ENCODE data around the gene AK4.

Gene AK4

GRCh38 chr1:65277605-65278347, 129.8 kb downstream of the AK4 start:
- TF ChIP-seq TAF1 (IDR thresholded peaks at IDR 0.05; ENCODE audit: borderline replicate concordance, low read depth, low read length), result no peak
- TF ChIP-seq POLR2A (IDR thresholded peaks at IDR 0.05; ENCODE audit: low read depth, low read length), result no peak
- TF ChIP-seq POLR2AphosphoS5 (IDR thresholded peaks at IDR 0.05; ENCODE audit: low read depth, low read length), result no peak
- no peak for DNase-seq (ENCODE audit: insufficient read length)
- FAIRE-seq, result no peak

GRCh38 chr1:65278376-65279069, 130.5 kb downstream of the AK4 start:
- no peak for FAIRE-seq
- TF ChIP-seq POLR2A (IDR thresholded peaks at IDR 0.05; ENCODE audit: low read depth, low read length) (no peak), TAF1 (IDR thresholded peaks at IDR 0.05; ENCODE audit: borderline replicate concordance, low read depth, low read length) (no peak)
- no peak for DNase-seq (ENCODE audit: insufficient read length)

DNA sequence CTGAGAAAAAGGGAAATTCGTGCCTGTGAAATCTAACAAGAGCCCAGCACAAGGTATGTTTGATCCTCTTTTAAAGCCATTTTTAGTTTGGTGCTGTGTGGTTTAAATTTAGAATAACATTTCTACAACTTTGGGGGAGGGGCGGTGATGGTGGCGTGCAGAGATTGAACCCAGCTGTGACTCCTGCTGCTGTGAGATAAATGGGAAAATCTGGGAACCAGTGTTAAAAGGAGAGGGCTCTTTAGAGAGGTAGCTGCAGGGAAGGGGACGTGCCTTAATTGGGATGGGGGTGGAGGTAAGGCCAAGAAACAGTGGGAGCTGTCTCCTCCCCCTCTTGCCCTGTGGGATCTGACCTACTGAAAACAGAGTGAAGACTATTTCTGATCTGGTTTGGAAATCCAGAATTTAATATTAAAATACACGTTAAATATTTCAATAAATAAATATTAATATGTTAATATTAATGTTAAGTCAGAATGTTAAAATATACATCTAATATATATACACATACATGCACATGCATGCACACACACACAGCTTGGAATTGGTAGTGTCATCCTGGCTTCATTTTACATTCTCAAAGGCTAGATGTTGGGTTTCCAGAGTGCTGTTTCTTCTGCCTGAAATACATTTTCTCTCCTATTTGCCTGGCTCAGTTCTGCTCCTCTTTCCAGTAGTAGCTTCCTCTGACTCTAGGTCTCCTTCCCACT, 131.2 kb downstream of the AK4 start:
- FAIRE-seq (no peak), DNase-seq (ENCODE audit: insufficient read length) (no peak)
- no peak for TF ChIP-seq POLR2AphosphoS5 (IDR thresholded peaks at IDR 0.05; ENCODE audit: low read depth, low read length)
- no peak for TF ChIP-seq POLR2A (IDR thresholded peaks at IDR 0.05; ENCODE audit: low read depth, low read length)
- no peak for TF ChIP-seq TAF1 (IDR thresholded peaks at IDR 0.05; ENCODE audit: borderline replicate concordance, low read depth, low read length)
